GM18951 (cell line): ENCODE results near the gene CES5A.
"Not testable (repeated sequence)": the region's sequence is repeated elsewhere in the genome, so short reads cannot be mapped to it uniquely, and the experiment has no call there.

Experiments used
- POLR2A ChIP-seq: IDR thresholded peaks from 4 replicates; pipeline ENCODE4 v1.6.1; 2011; ENCODE audit warnings: mild to moderate bottlenecking; ENCODE audit not compliant: insufficient read length, insufficient read depth; ENCODE audit errors: extremely low read depth
- in situ Hi-C: fragments of 300-500 bp; cut with MboI; formaldehyde crosslinking; loops from one replicate; pipeline ENCODE4 v1.12.0; 2022; ENCODE audit warnings: low sequenced_read_pairs, mixed read lengths, inconsistent platforms; ENCODE audit not compliant: unreplicated experiment

Gene CES5A

GRCh38 chr16:55875273-55875672, at the start of gene CES5A:
Gene CES5A (minus strand): TSS chr16:55875373. CDS start chr16:55875221, 152 bp downstream.
- no peak for TF ChIP-seq POLR2A
- in situ Hi-C loops = no loop called here

GRCh38 chr16:55922662-55923061, 47.5 kb upstream of the CES5A start:
- in situ Hi-C loops = no loop called here

GRCh38 chr16:55917373-55918160, 42.4 kb upstream of the CES5A start:
- TF ChIP-seq POLR2A = no peak
- in situ Hi-C loops = no loop called here

More at GRCh38 chr16:55922662-55923061, 47.5 kb upstream of the CES5A start:
- TF ChIP-seq POLR2A = no peak

- TF ChIP-seq POLR2A = no peak
- in situ Hi-C loops = no loop called here
Measured at GRCh38 chr16:55915096-55915827, 40.1 kb upstream of the CES5A start.

- in situ Hi-C loops = no loop called here
- TF ChIP-seq POLR2A = no peak
Measured at GRCh38 chr16:55914383-55914782, 39.2 kb upstream of the CES5A start.

- in situ Hi-C loops = no loop called here
- no peak for TF ChIP-seq POLR2A
Measured at GRCh38 chr16:55913716-55914115, 38.5 kb upstream of the CES5A start.

GRCh38 chr16:55913121-55913520, 37.9 kb upstream of the CES5A start:
- in situ Hi-C loops = not testable (repeated sequence)

GRCh38 chr16:55912022-55912421, 36.8 kb upstream of the CES5A start:
- in situ Hi-C loops = no loop called here
- no peak for TF ChIP-seq POLR2A

GRCh38 chr16:55911616-55912015, 36.4 kb upstream of the CES5A start:
- in situ Hi-C loops = no loop called here
- TF ChIP-seq POLR2A = no peak

GRCh38 chr16:55909876-55910275, 34.7 kb upstream of the CES5A start:
- in situ Hi-C loops = no loop called here
- TF ChIP-seq POLR2A = no peak

GRCh38 chr16:55908641-55909040, 33.5 kb upstream of the CES5A start:
- in situ Hi-C loops = no loop called here
- no peak for TF ChIP-seq POLR2A

GRCh38 chr16:55907661-55908060, 32.5 kb upstream of the CES5A start:
- in situ Hi-C loops = no loop called here
- TF ChIP-seq POLR2A = no peak

GRCh38 chr16:55906123-55906522, 30.9 kb upstream of the CES5A start:
- TF ChIP-seq POLR2A = no peak
- in situ Hi-C loops = no loop called here

GRCh38 chr16:55905651-55906050, 30.5 kb upstream of the CES5A start:
- in situ Hi-C loops = no loop called here
- no peak for TF ChIP-seq POLR2A

GRCh38 chr16:55901566-55902217, 26.5 kb upstream of the CES5A start:
- in situ Hi-C loops = no loop called here
- no peak for TF ChIP-seq POLR2A
